Ovary (tissue), 3 donors: ENCODE measurements around the gene TJP2.

Experiments
- CTCF ChIP-seq, 3 donors: fragments of 450-650 bp in 2 of 3; fragments of 200-600 bp in 1 of 3; IDR thresholded peaks; one replicate each; pipeline versions ENCODE4 v1.5.1 to v1.8.0; 2016 to 2022; ENCODE audit warnings: antibody characterized with exemption in 3 of 3, mild to moderate bottlenecking in 1 of 3
- EP300 ChIP-seq: sonication (generic); formaldehyde crosslinking; IDR thresholded peaks from one replicate; pipeline ENCODE4 v1.6.1; 2017; ENCODE audit warnings: antibody characterized with exemption
- POLR2A ChIP-seq: fragments of 450-650 bp; IDR thresholded peaks from one replicate; pipeline ENCODE4 v1.6.1; 2017; ENCODE audit warnings: antibody characterized with exemption, mild to moderate bottlenecking, moderate library complexity
- donor health status: DM: no; HTN: no; CAD: no.

GRCh38 chr9:69248005-69248404 lies 73.9 kb downstream of the TJP2 start:
- no peak for TF ChIP-seq CTCF (IDR thresholded peaks at IDR 0.05)
- no peak for TF ChIP-seq EP300
- TF ChIP-seq POLR2A, result no peak
